H9 (cell line): ENCODE results near the gene SFR1. TPM values are rescaled to one million over a fixed set of nuclear protein-coding genes. Genes with fewer than 3 reads are reported as not detected.

Experiments used
- DNase-seq: peaks from one replicate; pipeline ENCODE4 v3.0.0-alpha.2; 2017
- H2AFZ ChIP-seq: one replicate; pipeline ENCODE4 v1.6.1; 2013; ENCODE audit warnings: mild to moderate bottlenecking, low read length, control low read depth, moderate library complexity
- H2AK5ac ChIP-seq: 2 replicates; pipeline ENCODE4 v1.6.1; 2013; ENCODE audit warnings: low read length, control low read depth, mixed read lengths; ENCODE audit not compliant: insufficient read length
- H2BK120ac ChIP-seq: one replicate; pipeline ENCODE4 v1.6.1; 2013; ENCODE audit warnings: low read depth, mild to moderate bottlenecking, low read length, control low read depth, inconsistent platforms; ENCODE audit not compliant: poor library complexity, severe bottlenecking
- H2BK12ac ChIP-seq: 2 replicates; pipeline ENCODE4 v1.6.1; 2013; ENCODE audit warnings: low read length, control low read depth, mixed read lengths, low read depth; ENCODE audit not compliant: insufficient read length
- H2BK15ac ChIP-seq: 2 replicates; pipeline ENCODE4 v1.6.1; 2013; ENCODE audit warnings: low read depth, low read length, control low read depth
- H2BK20ac ChIP-seq: one replicate; pipeline ENCODE4 v1.6.1; 2013; ENCODE audit warnings: low read depth, mild to moderate bottlenecking, low read length, control low read depth, inconsistent platforms; ENCODE audit not compliant: poor library complexity, severe bottlenecking
- H2BK5ac ChIP-seq: 2 replicates; pipeline ENCODE4 v1.6.1; 2013; ENCODE audit warnings: low read length, control low read depth, mixed read lengths; ENCODE audit not compliant: insufficient read length
- H3K14ac ChIP-seq: 2 replicates; pipeline ENCODE4 v1.6.1; 2013; ENCODE audit warnings: low read length, control low read depth; ENCODE audit not compliant: insufficient read depth
- H3K18ac ChIP-seq: 2 replicates; pipeline ENCODE4 v1.6.1; 2013; ENCODE audit warnings: low read depth, mild to moderate bottlenecking, mixed read lengths, low read length, control low read depth; ENCODE audit not compliant: insufficient read length
- H3K23ac ChIP-seq: 2 replicates; pipeline ENCODE4 v1.6.1; 2013; ENCODE audit warnings: low read length, control low read depth, mixed read lengths, low read depth; ENCODE audit not compliant: insufficient read length
- H3K23me2 ChIP-seq: 2 replicates; pipeline ENCODE4 v1.6.1; 2013; ENCODE audit warnings: low read depth, mild to moderate bottlenecking, mixed read lengths, low read length, control low read depth; ENCODE audit not compliant: insufficient read length, poor library complexity, severe bottlenecking
- H3K27ac ChIP-seq: 2 replicates; pipeline ENCODE4 v1.5.1; 2013; ENCODE audit warnings: low read length, control low read depth, mixed read lengths, low read depth; ENCODE audit not compliant: insufficient read length
- H3K27me3 ChIP-seq: 2 replicates; pipeline ENCODE4 v1.6.1; 2013; ENCODE audit warnings: low read length, control low read depth, inconsistent platforms; ENCODE audit not compliant: insufficient read depth
- H3K4ac ChIP-seq: 2 replicates; pipeline ENCODE4 v1.6.1; 2013; ENCODE audit warnings: low read depth, mild to moderate bottlenecking, control low read depth, inconsistent platforms, low read length, moderate library complexity
- H3K4me1 ChIP-seq: 2 replicates; pipeline ENCODE4 v1.6.1; 2013; ENCODE audit warnings: low read length, control low read depth, inconsistent platforms; ENCODE audit not compliant: insufficient read depth
- H3K4me2 ChIP-seq: 2 replicates; pipeline ENCODE4 v1.6.1; 2013; ENCODE audit warnings: low read length, control low read depth, mixed read lengths; ENCODE audit not compliant: insufficient read length, insufficient read depth
- H3K56ac ChIP-seq: 2 replicates; pipeline ENCODE4 v1.6.1; 2013; ENCODE audit warnings: low read depth, mild to moderate bottlenecking, mixed read lengths, low read length, control low read depth; ENCODE audit not compliant: insufficient read length
- H3K79me1 ChIP-seq: 2 replicates; pipeline ENCODE4 v1.6.1; 2013; ENCODE audit warnings: low read depth, mild to moderate bottlenecking, moderate library complexity, low read length, control low read depth, inconsistent platforms; ENCODE audit not compliant: insufficient read depth, poor library complexity, severe bottlenecking
- H3K79me2 ChIP-seq: 2 replicates; pipeline ENCODE4 v1.6.1; 2013; ENCODE audit warnings: low read length, control low read depth, inconsistent platforms; ENCODE audit not compliant: insufficient read depth
- H3K9ac ChIP-seq: 2 replicates; pipeline ENCODE4 v1.6.1; 2013; ENCODE audit warnings: low read length, control low read depth, mixed read lengths; ENCODE audit not compliant: insufficient read length; ENCODE audit errors: extremely low read depth
- H3K9me3 ChIP-seq: one replicate; pipeline ENCODE4 v1.6.1; 2013; ENCODE audit warnings: low read depth, low read length, inconsistent platforms; ENCODE audit not compliant: control insufficient read depth
- H3T11ph ChIP-seq: one replicate; pipeline ENCODE4 v1.6.1; 2013; ENCODE audit warnings: mild to moderate bottlenecking, low read length, control low read depth, inconsistent platforms
- H4K20me1 ChIP-seq: one replicate; pipeline ENCODE4 v1.6.1; 2013; ENCODE audit not compliant: control insufficient read depth, insufficient read length, insufficient read depth
- H4K5ac ChIP-seq: 2 replicates; pipeline ENCODE4 v1.6.1; 2013; ENCODE audit warnings: low read depth, mild to moderate bottlenecking, mixed read lengths, low read length, control low read depth; ENCODE audit not compliant: insufficient read length
- H4K8ac ChIP-seq: replicated peaks from 2 replicates; pipeline ENCODE4 v1.6.1; 2013; ENCODE audit warnings: low read length, control low read depth, mixed read lengths, low read depth; ENCODE audit not compliant: insufficient read length
- H4K91ac ChIP-seq: 2 replicates; pipeline ENCODE4 v1.6.1; 2013; ENCODE audit warnings: low read depth, mild to moderate bottlenecking, moderate library complexity, mixed read lengths, low read length, control low read depth; ENCODE audit not compliant: insufficient read length
- H3K27ac Mint-ChIP-seq, 3 experiments: 2 replicates in 2 of 3; 3 replicates in 1 of 3; pipeline ENCODE4 v1.8.0; 2020 to 2021; ENCODE audit warnings: mixed read lengths in 3 of 3, mild to moderate bottlenecking in 1 of 3, moderate library complexity in 1 of 3
- H3K27me3 Mint-ChIP-seq: 2 replicates; pipeline ENCODE4 v1.8.0; 2021; ENCODE audit warnings: low read depth, mild to moderate bottlenecking, moderate library complexity, mixed read lengths
- H3K36me3 Mint-ChIP-seq, 3 experiments: 2 replicates in 2 of 3; 3 replicates in 1 of 3; pipeline ENCODE4 v1.8.0; 2020 to 2021; ENCODE audit warnings: low read depth in 3 of 3, mixed read lengths in 3 of 3; ENCODE audit not compliant: insufficient read depth in 1 of 3
- H3K4me1 Mint-ChIP-seq, 2 experiments: 2 replicates each; pipeline ENCODE4 v1.8.0; 2020; ENCODE audit warnings: mixed read lengths in 2 of 2
- H3K4me3 Mint-ChIP-seq, 2 experiments: 2 replicates in 1 of 2; 3 replicates in 1 of 2; pipeline ENCODE4 v1.8.0; 2020 to 2021; ENCODE audit warnings: mild to moderate bottlenecking in 2 of 2, mixed read lengths in 2 of 2, moderate library complexity in 1 of 2
- H3K9me3 Mint-ChIP-seq, 2 experiments: 2 replicates in 1 of 2; 3 replicates in 1 of 2; pipeline ENCODE4 v1.8.0; 2020; ENCODE audit warnings: mild to moderate bottlenecking in 2 of 2, mixed read lengths in 2 of 2, moderate library complexity in 1 of 2
- CTCF ChIP-seq: fragments of 200-600 bp; sonication (generic); conservative IDR thresholded peaks from 3 replicates; pipeline ENCODE4 v1.8.0; 2021; ENCODE audit warnings: antibody characterized with exemption, mild to moderate bottlenecking
- WGBS: extraction: QIAGEN DNeasy Blood & Tissue Kit; methylation state at CpG from one replicate; pipeline ENCODE4 v1.1.7; 2013; ENCODE audit warnings: missing lambda C conversion rate, low lambda C conversion rate, mixed read lengths; ENCODE audit not compliant: insufficient read length; ENCODE audit errors: extremely low coverage; 5-methylcytosine and 5-hydroxymethylcytosine counted together
- total RNA-seq: library from RNA; stranded (reverse); gene quantifications from 2 replicates; pipeline ENCODE4 v1.2.1, GENCODE V29; 2021

Gene SFR1
- total RNA-seq, 1 experiment from 2014 or later = 6.5 TPM

GRCh38 chr10:104076743-104077160 lies 45.2 kb upstream of the SFR1 start:
- H3K36me3 Mint-ChIP-seq = no peaks in the 10 kb centered on the region
- no peak overlapping the region for H3K27ac Mint-ChIP-seq
- no peaks in the 10 kb centered on the region for H3K79me1 ChIP-seq
- DNase-seq = peak; percentile 58
- whole genome bisulfite sequencing = no CpG with 5 or more reads among the region's 3 CpGs
- H3K79me2 ChIP-seq = no peaks in the 10 kb centered on the region
- no peak for TF ChIP-seq CTCF
- no peak overlapping the region for H3K23ac ChIP-seq
- H3K4me3 Mint-ChIP-seq = no peak overlapping the region
- no peak overlapping the region for H2BK15ac ChIP-seq
- H3K4ac ChIP-seq = no peak overlapping the region
- H3K9ac ChIP-seq = no peak overlapping the region
- H3K27me3 ChIP-seq = no peaks in the 10 kb centered on the region
- H4K91ac ChIP-seq = no peak overlapping the region
- no peak overlapping the region for H4K5ac ChIP-seq
- H3K9me3 ChIP-seq = no peaks in the 10 kb centered on the region
- no peak overlapping the region for H2AFZ ChIP-seq
- H2BK20ac ChIP-seq = no peak overlapping the region
- no peak overlapping the region for H2AK5ac ChIP-seq
- no peak overlapping the region for H3K56ac ChIP-seq
- H3K18ac ChIP-seq = peak overlapping the region; percentile 72
- no peak overlapping the region for H3K27ac ChIP-seq
- no peaks in the 10 kb centered on the region for H3K9me3 Mint-ChIP-seq
- no peak overlapping the region for H3K14ac ChIP-seq
- H4K8ac ChIP-seq = no peak overlapping the region
- H4K20me1 ChIP-seq = no peaks in the 10 kb centered on the region
- H3K4me1 Mint-ChIP-seq = peaks cover 14 to 16% of the 10 kb centered on the region in 2 experiments
- H3K27me3 Mint-ChIP-seq = no peaks in the 10 kb centered on the region
- H3K4me1 ChIP-seq = peaks cover 4% of the 10 kb centered on the region; the same call in 1 of the 2 replicates
- H3K4me2 ChIP-seq = no peak overlapping the region
- H2BK5ac ChIP-seq = no peak overlapping the region
- H2BK12ac ChIP-seq = no peak overlapping the region
- H2BK120ac ChIP-seq = peak overlapping the region; percentile 82
- H3T11ph ChIP-seq = no peak overlapping the region
- no peaks in the 10 kb centered on the region for H3K23me2 ChIP-seq
